IPS DF 6.9 (cell line): ENCODE results near the gene RABGAP1.

Experiments used
- DNase-seq: peaks from one replicate; pipeline ENCODE4 v3.0.0-alpha.2; 2013; ENCODE audit warnings: low read depth, low spot score
- H3K27ac ChIP-seq: one replicate; pipeline ENCODE4 v1.5.1; 2013; ENCODE audit warnings: low read length, control low read depth
- H3K27me3 ChIP-seq: 2 replicates; pipeline ENCODE4 v1.6.1; 2013; ENCODE audit warnings: mild to moderate bottlenecking, low read length; ENCODE audit not compliant: control insufficient read depth, insufficient read depth
- H3K36me3 ChIP-seq: 2 replicates; pipeline ENCODE4 v1.6.1; 2013; ENCODE audit warnings: low read length; ENCODE audit not compliant: control insufficient read depth, insufficient read depth
- H3K4me1 ChIP-seq: 2 replicates; pipeline ENCODE4 v1.6.1; 2013; ENCODE audit warnings: low read length; ENCODE audit not compliant: control insufficient read depth, insufficient read depth
- H3K4me3 ChIP-seq: 2 replicates; pipeline ENCODE4 v1.5.1; 2013; ENCODE audit warnings: mild to moderate bottlenecking, low read length
- H3K9me3 ChIP-seq: 2 replicates; pipeline ENCODE4 v1.6.1; 2013; ENCODE audit warnings: low read length, inconsistent platforms; ENCODE audit not compliant: control insufficient read depth, insufficient read depth
- WGBS: extraction: QIAGEN DNeasy Blood & Tissue Kit; methylation state at CpG from one replicate; pipeline ENCODE4 v1.1.7; 2013; ENCODE audit warnings: mixed read lengths, missing lambda C conversion rate; ENCODE audit not compliant: insufficient read length, insufficient coverage; 5-methylcytosine and 5-hydroxymethylcytosine counted together

The RABGAP1 gene

DNA sequence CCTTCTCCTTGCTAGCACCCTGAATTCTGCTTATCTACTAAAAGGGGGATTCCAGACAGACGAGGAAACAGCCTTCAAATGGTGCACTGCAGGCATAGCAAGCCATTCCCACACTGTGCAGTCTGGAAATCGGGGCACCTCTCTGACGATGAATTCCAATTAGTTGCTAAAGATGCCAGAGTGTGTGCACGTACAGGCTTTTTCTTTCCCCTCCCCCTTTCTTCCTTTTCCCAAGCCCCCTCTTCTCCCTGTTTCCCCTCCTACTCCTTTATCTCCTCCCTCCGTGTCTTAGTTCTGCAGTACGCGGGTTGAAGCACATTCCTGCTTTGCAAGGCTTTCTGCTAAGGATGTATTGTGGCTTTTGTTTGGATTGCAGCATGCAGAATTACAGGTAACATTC is 92.5 kb downstream of the RABGAP1 start, which contains the start of gene GPR21:
Gene GPR21 (plus strand): TSS at position 316 of the 400 bp plus-strand sequence. CDS start 900 bp downstream, outside the sequence.
- no CpG with 5 or more reads among the region's 7 CpGs for WGBS
- Histone ChIP-seq H3K9me3 (no peaks in the 10 kb centered on the region), H3K36me3 (no peaks in the 10 kb centered on the region), H3K27ac (no peak within 1 kb of the TSS), H3K4me1 (no peaks in the 10 kb centered on the region), H3K4me3 (no peak within 1 kb of the TSS), H3K27me3 (no peaks in the 10 kb centered on the region)
- no peak for DNase-seq

DNA sequence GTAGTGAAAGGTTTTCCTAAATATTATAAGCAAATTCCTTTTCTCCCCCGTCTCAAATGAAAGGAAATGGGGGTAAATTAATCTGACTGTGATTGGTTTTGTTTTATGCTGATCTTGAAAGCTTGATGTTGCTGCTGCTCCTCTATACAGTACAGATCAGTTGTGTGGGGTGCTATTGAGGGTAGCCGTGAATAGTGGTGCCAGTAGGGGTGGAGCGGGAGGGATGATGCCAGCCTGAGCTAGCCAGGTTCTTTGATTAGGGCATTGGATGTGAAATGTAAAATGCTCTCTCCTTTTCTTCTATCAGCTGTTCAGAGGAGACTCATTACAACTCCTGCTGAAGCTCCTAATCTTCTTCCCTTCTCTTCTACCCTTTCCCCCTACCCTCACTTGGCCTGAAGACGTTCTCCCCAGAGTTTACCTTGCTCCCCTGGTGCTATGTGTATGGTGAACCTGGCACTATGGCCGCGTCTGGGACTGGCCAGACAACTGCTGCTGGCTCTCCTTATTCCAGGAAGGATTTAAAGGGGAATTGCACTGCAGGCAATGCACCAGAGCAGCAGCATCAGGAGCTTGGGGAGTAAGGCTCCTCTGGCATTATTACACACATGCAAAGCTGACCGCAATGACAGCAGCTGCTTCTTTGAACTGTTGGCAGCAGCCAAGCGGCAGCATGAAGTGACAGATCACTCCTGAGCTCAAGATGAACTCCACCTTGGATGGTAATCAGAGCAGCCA is 93.2 kb downstream of the RABGAP1 start:
- no peak for DNase-seq
- Histone ChIP-seq H3K4me1 (no peaks in the 10 kb centered on the region), H3K27me3 (no peaks in the 10 kb centered on the region), H3K27ac (no peak overlapping the region), H3K9me3 (no peaks in the 10 kb centered on the region), H3K36me3 (no peaks in the 10 kb centered on the region), H3K4me3 (no peak overlapping the region)
- WGBS = no CpG with 5 or more reads among the region's 8 CpGs

DNA sequence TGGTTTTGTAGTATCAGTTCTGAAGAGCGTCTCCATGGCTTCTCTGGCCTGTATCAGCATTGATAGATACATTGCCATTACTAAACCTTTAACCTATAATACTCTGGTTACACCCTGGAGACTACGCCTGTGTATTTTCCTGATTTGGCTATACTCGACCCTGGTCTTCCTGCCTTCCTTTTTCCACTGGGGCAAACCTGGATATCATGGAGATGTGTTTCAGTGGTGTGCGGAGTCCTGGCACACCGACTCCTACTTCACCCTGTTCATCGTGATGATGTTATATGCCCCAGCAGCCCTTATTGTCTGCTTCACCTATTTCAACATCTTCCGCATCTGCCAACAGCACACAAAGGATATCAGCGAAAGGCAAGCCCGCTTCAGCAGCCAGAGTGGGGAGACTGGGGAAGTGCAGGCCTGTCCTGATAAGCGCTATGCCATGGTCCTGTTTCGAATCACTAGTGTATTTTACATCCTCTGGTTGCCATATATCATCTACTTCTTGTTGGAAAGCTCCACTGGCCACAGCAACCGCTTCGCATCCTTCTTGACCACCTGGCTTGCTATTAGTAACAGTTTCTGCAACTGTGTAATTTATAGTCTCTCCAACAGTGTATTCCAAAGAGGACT is 94.2 kb downstream of the RABGAP1 start:
- no peaks in the 10 kb centered on the region for H3K36me3 ChIP-seq
- H3K4me1 ChIP-seq = no peaks in the 10 kb centered on the region
- H3K4me3 ChIP-seq = no peak overlapping the region
- no peak for DNase-seq
- no peaks in the 10 kb centered on the region for H3K9me3 ChIP-seq
- WGBS = no CpG with 5 or more reads among the region's 13 CpGs
- no peaks in the 10 kb centered on the region for H3K27me3 ChIP-seq
- H3K27ac ChIP-seq = no peak overlapping the region

DNA sequence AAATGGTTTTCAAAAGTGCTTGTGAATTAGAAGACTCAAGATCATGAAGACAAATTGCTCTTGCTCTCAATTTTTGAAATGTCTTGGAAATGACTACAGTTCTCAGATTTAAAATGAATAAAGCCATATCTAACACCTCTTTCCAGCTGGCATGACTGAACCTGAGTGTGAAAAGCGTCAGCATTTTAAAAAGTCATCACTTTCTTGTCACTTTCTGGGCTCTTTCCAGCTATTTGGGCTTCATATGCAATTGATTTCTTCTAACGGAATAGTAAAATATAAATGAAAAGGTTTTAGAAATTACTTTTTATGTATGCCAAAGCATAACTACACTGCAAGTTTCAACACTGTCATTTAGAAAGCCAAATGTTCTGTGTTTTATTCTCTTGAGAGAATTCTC is 95.0 kb downstream of the RABGAP1 start:
- Histone ChIP-seq H3K27ac (no peak overlapping the region), H3K4me3 (no peak overlapping the region), H3K4me1 (no peaks in the 10 kb centered on the region), H3K27me3 (no peaks in the 10 kb centered on the region), H3K36me3 (no peaks in the 10 kb centered on the region), H3K9me3 (no peaks in the 10 kb centered on the region)
- no CpG with 5 or more reads among the region's 2 CpGs for WGBS
- DNase-seq = no peak

DNA sequence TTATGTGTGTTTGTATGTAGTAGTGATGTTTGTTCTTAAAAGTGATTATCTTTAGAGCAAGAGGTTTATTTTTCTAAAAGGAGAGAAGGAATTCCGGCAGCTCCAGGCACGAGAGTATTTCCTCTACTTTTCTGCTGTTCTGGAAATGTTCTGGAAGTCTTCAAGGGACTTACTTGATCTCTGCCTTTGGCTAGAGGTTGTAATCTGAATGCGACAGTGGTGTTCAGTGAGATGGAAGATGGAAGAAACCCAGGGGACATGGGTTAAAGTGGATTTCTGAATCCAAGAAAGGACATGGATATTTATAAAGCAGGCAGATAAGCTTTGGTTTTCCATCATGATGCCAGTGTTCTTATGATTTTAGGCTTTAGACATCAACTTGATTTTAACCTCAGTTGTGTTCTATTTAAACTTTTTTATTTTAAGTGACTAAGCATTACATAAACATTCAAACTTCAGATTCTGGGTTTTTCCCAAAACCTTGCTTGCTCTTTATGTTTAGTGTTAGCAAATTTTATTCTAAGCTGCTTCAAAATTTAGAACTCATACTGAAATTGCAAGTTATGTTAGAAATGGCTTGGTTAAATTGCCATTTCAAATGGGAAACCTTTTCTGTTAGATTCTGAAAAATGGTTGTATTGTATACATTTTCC is 96.2 kb downstream of the RABGAP1 start:
- H3K4me1 ChIP-seq = no peaks in the 10 kb centered on the region
- H3K9me3 ChIP-seq = no peaks in the 10 kb centered on the region
- H3K27me3 ChIP-seq = no peaks in the 10 kb centered on the region
- H3K36me3 ChIP-seq = no peaks in the 10 kb centered on the region
- H3K27ac ChIP-seq = no peak overlapping the region
- no CpG with 5 or more reads among the region's 3 CpGs for WGBS
- no peak for DNase-seq
- H3K4me3 ChIP-seq = no peak overlapping the region

DNA sequence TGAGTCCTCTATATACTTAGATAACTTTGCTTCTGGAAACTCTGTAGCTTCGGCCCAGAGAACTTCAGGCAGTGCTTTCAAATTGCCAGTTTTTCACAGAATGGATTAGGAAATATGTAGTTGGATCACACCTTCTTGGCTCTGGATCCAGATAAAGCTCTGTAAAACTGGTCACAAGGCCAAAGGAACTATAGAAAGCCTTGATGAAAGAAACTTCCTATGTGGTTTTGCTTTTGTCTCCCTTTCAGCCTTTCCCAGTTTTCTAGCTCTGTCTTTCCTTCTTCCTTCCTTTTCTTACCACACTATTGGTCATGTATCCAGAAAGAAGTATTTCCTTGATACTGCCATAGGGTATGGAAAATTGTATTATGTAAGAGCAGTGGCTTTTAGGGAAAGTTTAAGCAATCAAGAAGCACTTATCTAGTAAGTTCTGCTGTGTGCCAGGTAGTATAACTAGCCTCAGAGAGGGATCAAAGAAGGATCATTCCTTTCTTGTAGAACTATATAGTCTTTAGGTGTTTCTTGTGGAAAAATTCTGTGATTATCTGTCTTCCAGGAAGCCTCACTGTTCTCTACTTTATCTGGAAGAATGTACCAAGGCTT is 98.9 kb downstream of the RABGAP1 start:
- H3K4me1 ChIP-seq = no peaks in the 10 kb centered on the region
- H3K27me3 ChIP-seq = no peaks in the 10 kb centered on the region
- no peak overlapping the region for H3K4me3 ChIP-seq
- no CpG with 5 or more reads among the region's 1 CpG for WGBS
- DNase-seq = no peak
- H3K27ac ChIP-seq = no peak overlapping the region
- H3K36me3 ChIP-seq = no peaks in the 10 kb centered on the region
- H3K9me3 ChIP-seq = no peaks in the 10 kb centered on the region

DNA sequence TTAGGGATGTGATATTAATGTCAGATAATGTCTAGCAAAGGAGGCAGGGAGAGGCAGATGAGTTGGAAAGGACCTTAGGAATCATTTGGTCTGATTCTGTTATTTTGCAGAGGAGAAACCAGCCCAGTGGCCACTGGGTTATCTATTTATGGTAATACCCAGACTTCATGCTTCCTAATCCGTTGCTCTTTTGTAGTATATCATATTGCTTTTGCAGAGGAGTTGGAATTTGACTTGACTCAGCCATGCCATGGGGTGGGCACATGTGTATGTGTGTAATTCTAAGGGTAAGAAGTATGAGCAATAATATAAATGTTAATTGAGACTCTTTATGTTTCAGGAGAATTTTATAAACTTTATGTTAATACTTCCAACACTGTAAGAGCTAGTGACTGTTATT is 100.0 kb downstream of the RABGAP1 start:
- H3K36me3 ChIP-seq = no peaks in the 10 kb centered on the region
- H3K27ac ChIP-seq = no peak overlapping the region
- no peaks in the 10 kb centered on the region for H3K4me1 ChIP-seq
- no peaks in the 10 kb centered on the region for H3K27me3 ChIP-seq
- no peak for DNase-seq
- H3K9me3 ChIP-seq = no peaks in the 10 kb centered on the region
- H3K4me3 ChIP-seq = no peak overlapping the region
- no CpG with 5 or more reads among the region's 1 CpG for WGBS

DNA sequence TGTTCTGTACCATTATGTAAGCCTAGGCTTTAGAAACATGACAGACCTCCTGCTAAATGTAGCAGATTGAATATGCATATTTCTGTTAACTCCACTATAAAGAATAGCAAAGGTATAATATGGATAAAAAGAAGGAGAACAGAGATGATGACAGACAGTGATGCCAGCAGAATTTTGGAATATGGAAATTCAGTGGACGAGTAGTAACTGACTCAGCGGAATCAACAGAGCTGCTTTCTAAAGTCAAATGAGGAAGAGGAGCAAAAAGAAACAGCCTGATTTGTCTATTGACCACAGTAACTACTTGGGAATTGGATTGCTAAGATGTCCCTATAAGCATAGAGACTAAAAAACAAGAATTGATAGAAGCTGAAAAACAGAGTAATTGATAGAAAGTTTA is 100.7 kb downstream of the RABGAP1 start:
- Histone ChIP-seq H3K4me3 (no peak overlapping the region), H3K9me3 (no peaks in the 10 kb centered on the region), H3K4me1 (no peaks in the 10 kb centered on the region), H3K27ac (no peak overlapping the region), H3K27me3 (no peaks in the 10 kb centered on the region), H3K36me3 (no peaks in the 10 kb centered on the region)
- WGBS = no CpG with 5 or more reads among the region's 2 CpGs
- DNase-seq = no peak

DNA sequence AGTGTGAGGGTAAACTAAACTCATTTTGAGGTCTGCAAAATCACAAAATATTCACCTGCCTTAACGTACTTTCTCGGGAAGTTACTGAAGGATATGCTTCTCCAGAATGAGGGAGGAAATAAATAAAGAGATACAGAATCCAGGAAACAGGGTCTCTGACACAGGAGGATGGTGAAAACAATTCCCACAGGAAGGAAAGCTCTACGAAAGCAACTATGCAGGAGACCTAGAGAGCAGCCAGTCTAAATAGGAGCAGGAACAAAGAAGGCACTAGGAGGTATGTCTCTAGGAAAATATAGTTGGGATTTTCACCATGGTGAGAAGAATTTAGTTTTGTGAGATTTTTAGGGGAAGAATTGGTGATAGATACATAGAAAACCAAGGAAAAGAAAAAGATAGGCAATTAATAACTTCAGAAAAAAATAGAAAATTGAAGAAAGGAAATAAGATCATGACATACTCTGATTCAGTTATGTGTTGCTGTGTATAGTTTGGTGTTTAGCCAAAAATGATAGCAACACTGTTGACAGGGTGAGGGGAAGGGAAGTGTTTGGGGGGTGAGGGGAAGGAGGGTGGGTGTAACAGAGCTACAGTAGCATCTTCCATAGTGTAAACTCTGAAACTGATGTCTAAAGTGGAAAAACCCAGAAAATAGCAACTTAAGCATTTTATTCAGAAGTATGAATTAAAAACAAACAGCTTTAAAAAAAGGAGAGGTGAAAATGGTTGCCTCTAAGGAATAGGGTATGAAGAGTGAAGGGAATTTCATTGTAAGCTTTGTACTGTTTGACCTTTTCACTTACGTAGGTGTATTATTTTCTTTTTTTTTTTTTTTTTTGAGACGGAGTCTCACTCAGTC is 102.5 kb downstream of the RABGAP1 start:
- no peaks in the 10 kb centered on the region for H3K36me3 ChIP-seq
- no peaks in the 10 kb centered on the region for H3K27me3 ChIP-seq
- WGBS = no CpG with 5 or more reads among the region's 5 CpGs
- no peaks in the 10 kb centered on the region for H3K9me3 ChIP-seq
- no peak overlapping the region for H3K4me3 ChIP-seq
- no peak for DNase-seq
- no peaks in the 10 kb centered on the region for H3K4me1 ChIP-seq
- H3K27ac ChIP-seq = no peak overlapping the region

DNA sequence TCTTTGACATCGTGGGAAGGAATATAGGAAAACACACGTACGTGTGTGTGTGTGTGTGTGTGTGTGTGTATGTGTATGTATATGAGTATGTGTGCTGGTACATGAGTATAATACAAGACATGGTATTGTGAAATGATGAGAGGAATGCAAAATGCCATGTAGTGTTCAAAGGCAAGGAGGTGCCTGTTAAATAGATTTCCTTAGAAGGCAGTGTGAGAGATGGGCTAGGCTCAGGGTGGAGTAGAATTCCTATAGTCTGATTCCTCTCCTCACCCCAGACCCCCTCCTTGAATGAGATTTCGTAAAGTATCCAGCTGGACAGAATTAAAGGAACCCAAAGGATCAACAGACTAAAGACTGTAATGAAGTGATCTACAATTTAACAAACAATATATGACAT is 103.8 kb downstream of the RABGAP1 start:
- no peaks in the 10 kb centered on the region for H3K27me3 ChIP-seq
- no peaks in the 10 kb centered on the region for H3K36me3 ChIP-seq
- WGBS = no CpG with 5 or more reads among the region's 4 CpGs
- no peak overlapping the region for H3K27ac ChIP-seq
- no peaks in the 10 kb centered on the region for H3K9me3 ChIP-seq
- no peaks in the 10 kb centered on the region for H3K4me1 ChIP-seq
- no peak for DNase-seq
- H3K4me3 ChIP-seq = no peak overlapping the region
